ENCODE measurements around the gene AAK1.
"Not testable (repeated sequence)": the region's sequence is repeated elsewhere in the genome, so short reads cannot be mapped to it uniquely, and the experiment has no call there.

Gene AAK1

DNA sequence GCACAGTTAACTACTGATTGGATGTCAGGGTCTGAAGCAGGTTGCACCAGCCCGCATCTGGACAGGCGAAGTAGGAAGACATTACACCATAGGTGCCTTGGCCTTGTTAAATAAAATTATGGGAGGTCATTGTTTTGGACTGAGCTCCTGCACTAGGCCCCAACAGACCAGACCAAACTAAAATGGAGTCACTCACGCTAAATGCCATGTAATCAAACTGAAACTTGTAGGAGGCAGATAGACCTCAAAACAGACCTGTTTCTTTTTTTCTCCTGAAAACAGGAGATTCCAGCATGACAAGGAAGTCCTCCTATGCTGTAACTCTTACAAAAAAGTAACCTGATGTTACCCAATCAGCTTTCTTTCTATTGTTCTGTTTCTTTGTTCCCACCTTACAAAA is 190.9 kb downstream of the AAK1 start:
- no peak for DNase-seq (ENCODE audit: low spot score)

DNA sequence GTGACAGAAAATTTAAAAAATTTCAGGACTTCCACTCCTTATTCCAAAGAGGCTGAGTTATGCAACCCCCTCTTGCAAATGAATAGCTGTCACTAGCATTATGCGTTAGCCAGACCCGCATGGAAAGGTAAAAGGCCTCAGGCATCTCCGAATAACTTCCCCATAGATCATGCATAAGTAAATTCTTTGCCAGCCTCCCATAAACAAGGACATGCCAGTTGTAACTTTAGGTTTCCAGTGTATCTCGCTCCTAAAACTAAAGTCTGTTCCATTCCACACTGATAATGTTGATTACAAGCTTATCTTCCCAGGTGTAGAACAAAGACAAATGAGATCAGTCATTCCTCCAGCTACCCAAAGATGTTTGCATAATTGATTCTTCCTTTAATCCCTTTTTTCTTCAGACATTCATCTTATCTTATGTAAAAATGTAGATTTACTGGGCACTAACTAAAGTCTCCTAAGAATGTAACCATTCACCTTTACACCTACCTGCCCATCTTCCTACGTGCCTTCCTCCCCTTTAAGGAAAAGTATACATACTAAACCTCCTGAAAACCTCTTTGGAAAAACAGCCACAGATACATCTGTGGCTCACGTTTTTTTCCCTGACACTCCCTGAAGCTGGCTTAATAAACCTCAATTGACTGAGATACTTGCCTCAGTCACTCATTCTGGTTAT is 192.7 kb downstream of the AAK1 start:
- no peak for DNase-seq (ENCODE audit: low spot score)

DNA sequence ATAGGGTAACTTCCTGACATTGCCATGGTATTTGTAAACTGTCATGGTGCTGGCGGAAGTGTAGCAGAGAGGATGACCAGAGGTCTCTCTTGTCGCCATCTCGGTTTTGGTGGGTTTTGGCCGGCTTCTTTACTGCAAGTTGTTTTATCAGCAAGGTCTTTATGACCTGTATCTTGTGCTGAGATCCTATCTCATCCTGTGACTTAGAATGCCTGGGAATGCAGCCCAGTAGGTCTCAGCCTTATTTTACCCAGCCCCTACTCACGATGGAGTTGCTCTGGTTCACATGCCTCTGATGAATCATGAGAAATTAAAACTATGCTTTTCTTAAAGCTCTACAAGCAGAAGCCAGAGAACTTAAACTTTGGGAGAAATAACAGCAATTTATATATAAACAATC is 193.6 kb downstream of the AAK1 start:
- no peak for DNase-seq (ENCODE audit: low spot score)

DNA sequence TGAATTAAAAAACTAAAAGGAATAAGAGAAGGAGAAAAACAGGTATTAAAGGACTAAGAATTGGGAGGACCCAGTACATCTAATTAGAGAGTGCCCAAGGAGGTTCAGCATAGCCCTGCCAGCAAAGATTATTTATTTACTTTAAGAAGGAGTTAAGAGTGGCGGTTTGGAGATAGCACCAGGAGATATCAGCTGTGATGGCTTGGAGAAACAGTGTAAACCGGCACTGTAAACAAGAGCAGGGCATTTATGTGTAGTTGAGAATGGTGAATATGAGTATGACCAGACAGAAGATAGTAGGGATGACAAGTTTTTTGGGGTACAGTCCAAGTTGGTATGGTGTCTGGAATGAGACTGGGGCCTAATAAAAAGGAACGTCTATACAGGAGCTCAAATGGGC is 199.9 kb downstream of the AAK1 start:
- DNase-seq (ENCODE audit: low spot score) = not testable (repeated sequence)

DNA sequence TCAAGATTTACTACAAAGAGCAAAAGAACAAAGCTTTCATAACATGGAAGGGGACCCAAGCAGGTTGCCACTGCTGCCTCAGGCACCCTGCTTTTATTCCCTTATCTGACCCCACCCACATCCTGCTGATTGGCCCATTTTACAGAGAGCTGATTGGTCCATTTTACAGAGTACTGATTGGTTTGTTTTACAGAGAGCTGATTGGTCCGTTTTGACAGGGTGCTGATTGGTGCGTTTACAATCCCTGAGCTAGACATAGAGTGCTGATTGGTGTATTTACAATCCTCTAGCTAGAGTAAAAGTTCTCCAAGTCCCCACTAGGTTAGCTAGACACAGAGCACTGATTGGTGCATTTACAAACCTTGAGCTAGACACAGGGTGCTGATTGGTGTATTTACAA is 204.0 kb downstream of the AAK1 start:
- DNase-seq (ENCODE audit: low spot score) = not testable (repeated sequence)

DNA sequence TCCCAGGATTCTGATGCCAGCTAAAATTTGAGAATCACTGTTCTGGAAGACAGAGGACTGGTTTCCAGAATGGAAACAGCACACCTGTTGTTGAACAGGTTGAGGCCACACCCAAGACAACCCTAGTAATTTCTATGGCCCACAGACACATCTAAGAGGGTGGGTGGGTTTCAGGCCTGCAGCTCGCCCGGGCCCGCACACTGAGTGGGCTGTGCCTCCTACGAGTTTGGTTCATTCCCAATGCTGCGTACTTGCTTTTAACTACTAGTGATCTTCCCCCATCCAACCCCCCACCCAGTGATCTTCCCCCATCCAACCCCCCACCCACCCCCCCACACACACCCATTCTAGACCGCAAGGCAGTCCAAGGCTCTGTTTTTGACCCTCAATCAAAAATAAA is 205.0 kb downstream of the AAK1 start:
- DNase-seq (ENCODE audit: low spot score) = no peak

DNA sequence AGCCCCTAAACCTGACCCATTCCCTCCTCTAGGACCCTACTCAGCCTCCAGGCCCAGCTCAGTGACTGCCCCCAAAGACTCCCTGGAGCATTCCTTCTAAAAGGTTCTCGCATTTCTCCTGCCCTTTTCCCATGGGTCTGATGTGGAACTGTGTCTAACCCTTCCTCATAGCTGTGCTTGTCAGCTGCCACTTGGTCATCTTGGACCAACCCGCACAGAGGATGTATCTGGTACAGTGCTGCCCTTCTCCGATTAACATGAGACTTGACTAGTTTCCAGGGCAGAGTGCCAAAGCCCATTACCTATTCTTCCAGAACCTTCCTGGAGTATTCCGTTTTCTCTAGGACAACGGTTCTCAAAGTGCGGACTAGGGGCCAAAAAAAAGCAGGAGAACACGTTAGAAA is 205.8 kb downstream of the AAK1 start:
- no peak for DNase-seq (ENCODE audit: low spot score)

DNA sequence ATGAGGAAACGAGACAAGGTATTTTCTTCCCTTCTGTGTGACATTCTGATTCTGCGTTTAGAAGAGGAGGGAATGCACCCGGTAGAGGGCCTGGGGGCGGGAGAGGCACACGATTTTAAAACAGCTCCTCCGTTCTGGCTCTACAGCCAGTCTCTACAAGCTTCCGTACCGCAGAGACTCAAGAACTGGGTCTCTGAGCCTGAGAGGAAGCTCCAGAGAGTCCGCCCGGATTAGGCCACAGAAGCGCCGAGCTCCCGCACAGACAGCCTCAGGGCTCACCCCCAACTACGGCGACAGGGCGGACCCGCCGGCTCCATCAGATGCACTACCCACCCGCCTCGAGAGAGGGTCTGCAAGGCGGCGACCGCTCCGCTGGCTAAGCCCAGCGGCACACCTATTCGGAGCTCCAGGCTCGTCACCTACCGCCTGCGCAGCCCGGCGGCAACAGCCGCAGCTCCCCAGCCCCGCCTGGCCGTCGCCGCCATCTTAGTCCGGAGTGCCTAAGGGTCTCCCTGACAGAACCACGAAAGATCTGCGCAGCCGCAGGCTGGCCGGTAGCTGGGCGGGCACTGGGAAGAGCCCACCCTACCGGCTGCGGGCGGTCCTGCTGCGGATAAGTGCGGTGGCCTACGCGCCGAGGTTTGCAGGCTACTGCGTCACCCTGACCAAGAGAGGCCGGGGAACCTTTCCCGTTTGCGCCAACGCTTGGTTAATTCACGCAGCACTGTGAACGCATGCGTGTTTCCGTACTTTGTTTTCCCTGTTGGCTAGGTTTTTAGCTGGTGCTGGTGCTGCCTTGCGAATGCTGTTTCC is 206.4 kb downstream of the AAK1 start, which contains the start of gene NFU1:
NFU1 (minus strand) TSS at position 498 of the 813 bp plus-strand sequence; CDS start at position 485, 13 bp downstream.
- DNase-seq (ENCODE audit: low spot score) = peak; percentile 97

DNA sequence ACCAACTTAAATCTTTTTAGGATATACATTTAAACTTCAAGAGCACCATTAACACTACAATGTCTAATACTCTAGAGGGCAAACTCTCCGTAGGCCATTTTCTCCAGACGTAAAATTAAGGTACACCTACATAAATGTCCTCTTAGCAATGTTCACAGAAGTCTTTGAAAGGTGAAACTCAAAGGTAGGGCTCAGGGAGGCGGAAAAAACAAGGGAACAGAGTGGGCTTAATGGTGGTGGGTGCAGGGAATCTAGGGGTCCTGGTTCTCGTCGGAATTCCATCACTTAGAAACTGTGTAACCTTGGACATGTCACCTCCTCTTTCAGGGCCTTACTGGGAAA is 207.0 kb downstream of the AAK1 start:
- DNase-seq (ENCODE audit: low spot score) = no peak

DNA sequence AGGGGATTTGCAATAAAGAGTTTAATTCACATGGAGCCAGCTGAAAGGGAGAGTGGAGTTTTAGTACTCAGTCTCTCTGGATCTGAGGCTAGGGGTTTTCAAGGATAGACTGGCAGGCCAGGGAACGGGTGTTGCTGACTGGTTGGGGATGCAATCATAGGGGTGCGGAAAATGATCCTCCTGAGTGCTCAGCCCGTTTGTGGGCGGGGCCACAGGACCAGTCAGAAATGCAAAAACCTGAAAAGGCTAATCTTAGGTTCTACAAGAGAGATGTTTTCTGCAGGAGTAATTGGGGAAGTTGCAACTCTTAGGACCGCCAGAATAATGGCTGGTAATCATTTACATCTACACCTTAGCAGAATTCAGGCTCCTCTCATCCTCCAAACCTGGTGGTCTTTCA is 208.8 kb downstream of the AAK1 start:
- DNase-seq (ENCODE audit: low spot score) = no peak

DNA sequence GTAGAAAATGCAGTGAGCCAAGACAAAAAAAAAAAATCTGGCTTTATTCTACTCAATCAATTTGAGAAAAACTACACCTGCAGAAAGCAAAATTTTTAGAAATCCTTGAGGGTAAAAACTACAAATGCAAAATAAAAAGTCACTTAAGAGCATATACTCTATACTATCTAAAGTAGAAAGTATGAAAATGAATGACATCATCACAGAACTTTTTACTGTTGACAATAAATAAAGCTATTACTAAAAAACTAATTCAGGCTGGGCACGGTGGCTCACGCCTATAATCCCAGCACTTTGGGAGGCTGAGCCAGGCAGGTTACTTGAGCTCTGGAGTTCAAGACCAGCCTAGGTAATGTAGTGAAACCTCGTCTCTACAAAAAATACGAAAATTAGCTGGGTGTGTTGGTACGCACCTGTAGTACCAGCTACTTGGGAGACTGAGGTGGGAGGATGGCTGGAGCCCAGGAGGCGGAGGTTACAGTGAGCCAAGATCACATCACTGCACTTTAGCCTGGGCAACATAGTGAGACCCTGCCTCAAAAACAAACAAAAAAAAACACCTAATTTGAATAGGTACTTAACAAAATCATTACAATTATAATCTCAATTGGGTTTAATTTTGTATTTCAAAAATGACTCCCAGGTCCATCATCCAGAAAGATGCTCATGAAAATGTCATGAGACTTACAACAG is 213.9 kb downstream of the AAK1 start:
- DNase-seq (ENCODE audit: low spot score) = no peak

DNA sequence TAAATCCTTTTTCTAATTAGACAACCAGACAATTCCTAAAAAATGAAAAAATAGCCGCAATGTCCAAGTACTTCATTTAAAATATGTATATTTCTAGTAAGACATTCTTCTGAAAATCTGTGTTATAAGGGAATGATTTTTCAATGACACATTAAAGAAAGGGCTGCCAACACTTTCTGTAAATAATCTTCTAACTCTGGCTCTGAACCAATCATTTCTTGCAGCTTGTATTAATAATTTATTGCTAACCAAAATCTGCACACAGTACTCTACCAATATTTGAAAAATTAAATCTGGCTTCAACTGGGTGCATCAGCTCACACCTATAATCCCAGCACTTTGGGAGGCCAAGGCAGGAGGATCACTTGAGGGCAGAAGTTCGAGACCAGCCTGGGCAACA is 214.6 kb downstream of the AAK1 start:
- DNase-seq (ENCODE audit: low spot score) = no peak

DNA sequence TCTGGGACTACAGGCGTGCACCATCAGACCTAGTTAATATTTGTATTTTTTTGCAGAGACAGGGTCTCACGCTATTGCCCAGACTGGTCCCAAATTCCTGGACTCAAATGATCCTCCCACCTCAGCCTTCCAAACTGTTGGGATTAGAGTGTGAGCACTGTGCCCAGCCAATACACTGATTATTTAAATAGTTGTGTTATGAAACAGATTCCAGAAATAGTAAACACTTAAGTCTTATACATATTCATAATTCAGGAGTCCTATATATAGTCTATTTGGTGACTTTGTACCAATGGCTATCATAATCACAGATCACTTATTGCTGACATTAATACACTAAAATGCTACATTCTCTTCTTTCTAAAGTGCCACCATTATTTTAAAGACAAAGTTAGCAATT is 219.1 kb downstream of the AAK1 start:
- no peak for DNase-seq (ENCODE audit: low spot score)

DNA sequence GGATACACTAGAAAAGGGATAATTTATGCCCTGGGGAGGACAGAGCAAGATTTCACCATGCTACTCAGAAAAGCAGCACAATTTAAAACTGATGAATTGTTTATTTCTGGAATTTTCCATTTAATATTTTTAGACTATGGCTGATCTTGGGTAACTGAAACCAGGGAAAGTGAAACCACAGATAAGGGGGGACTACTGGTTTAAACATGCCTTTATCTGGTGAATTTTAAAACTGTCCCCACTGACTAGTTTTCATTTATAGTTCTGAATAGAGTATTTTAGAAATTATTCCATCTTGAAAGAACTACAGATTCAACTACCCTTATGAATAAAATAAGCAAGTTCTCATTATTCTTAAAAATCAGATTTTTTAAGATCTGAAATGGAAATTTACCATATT is 221.3 kb downstream of the AAK1 start:
- DNase-seq (ENCODE audit: low spot score) = no peak

DNA sequence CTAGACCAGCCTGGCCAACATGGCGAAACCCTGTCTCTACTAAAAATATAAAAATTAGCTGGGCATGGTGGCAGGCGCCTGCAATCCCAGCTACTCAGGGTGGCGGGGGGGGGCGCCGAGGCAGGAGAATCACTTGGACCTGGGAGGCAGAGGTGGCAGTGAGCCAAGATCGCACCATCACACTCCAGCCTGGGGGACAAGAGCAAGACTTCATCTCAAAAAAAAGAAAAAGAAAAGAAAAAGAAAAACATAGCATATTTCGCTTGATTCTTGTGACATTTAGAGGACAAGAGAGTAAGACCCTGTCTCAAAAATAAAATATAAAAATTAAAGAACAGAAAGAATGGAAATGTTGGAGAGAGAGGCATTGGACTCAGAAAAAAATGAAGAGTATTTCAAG is 224.4 kb downstream of the AAK1 start:
- not testable (repeated sequence) for DNase-seq (ENCODE audit: low spot score)

DNA sequence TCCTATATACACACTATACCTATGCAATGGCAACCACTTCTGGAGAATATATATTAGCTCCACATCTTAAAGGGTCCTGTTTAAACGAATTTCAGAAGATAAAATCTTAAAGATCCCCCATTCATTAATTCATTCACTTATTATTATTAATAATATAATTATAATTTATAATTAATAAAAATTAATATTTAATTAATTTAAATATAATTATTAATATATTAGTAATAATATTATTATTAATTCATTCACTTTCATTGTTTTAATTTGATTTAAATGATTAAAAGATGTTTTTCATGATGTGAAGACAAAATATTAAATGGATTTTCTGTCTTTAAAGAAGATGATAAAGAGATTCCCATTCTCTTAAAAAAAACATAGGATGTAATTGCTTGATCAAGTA is 227.4 kb downstream of the AAK1 start:
- DNase-seq (ENCODE audit: low spot score) = no peak

Measured in HuH-7 (cell line).